Non-pigmented ciliary epithelial cell (primary cell): ENCODE data around the gene PRODH2.
"Not testable (repeated sequence)": the region's sequence is repeated elsewhere in the genome, so short reads cannot be mapped to it uniquely, and the experiment has no call there.

Experiments
- DNase-seq: peaks from one replicate; pipeline ENCODE4 v3.0.0-alpha.2; 2010; ENCODE audit warnings: low read depth

Gene PRODH2

GRCh38 chr19:35781650-35782049, 31.0 kb downstream of the PRODH2 start:
- no peak for DNase-seq

GRCh38 chr19:35780717-35781116, 31.9 kb downstream of the PRODH2 start:
- DNase-seq = no peak

- DNase-seq = no peak
Observed at GRCh38 chr19:35780058-35780457, 32.6 kb downstream of the PRODH2 start.

- no peak for DNase-seq
Observed at GRCh38 chr19:35779033-35779432, 33.6 kb downstream of the PRODH2 start.

- DNase-seq = no peak
Observed at GRCh38 chr19:35777961-35778360, 34.7 kb downstream of the PRODH2 start.

GRCh38 chr19:35777086-35777841, 35.4 kb downstream of the PRODH2 start:
- no peak for DNase-seq

- no peak for DNase-seq
Observed at GRCh38 chr19:35776102-35776788, 36.4 kb downstream of the PRODH2 start.

- DNase-seq = peak; percentile 78
Observed at GRCh38 chr19:35775298-35776101, 37.1 kb downstream of the PRODH2 start, which contains the start of gene ARHGAP33. TSS of gene ARHGAP33 (plus strand) at chr19:35775564. CDS start at chr19:35775659, 95 bp downstream.

GRCh38 chr19:35775046-35775297, 37.7 kb downstream of the PRODH2 start:
- no peak for DNase-seq

- no peak for DNase-seq
Observed at GRCh38 chr19:35774274-35775045, 38.2 kb downstream of the PRODH2 start.

- no peak for DNase-seq
Observed at GRCh38 chr19:35773020-35773806, 39.4 kb downstream of the PRODH2 start.

GRCh38 chr19:35772362-35772761, 40.3 kb downstream of the PRODH2 start:
- DNase-seq = not testable (repeated sequence)

GRCh38 chr19:35768082-35768421, 44.6 kb downstream of the PRODH2 start:
- no peak for DNase-seq

GRCh38 chr19:35767288-35768081, 45.2 kb downstream of the PRODH2 start:
- no peak for DNase-seq

GRCh38 chr19:35766571-35767104, 46.0 kb downstream of the PRODH2 start:
- DNase-seq = no peak

- no peak for DNase-seq
Observed at GRCh38 chr19:35764432-35765315, 48.0 kb downstream of the PRODH2 start.

GRCh38 chr19:35760711-35761349, 51.8 kb downstream of the PRODH2 start:
- no peak for DNase-seq

GRCh38 chr19:35759697-35760096, 52.9 kb downstream of the PRODH2 start:
- no peak for DNase-seq
